Ramos (cell line): Measurements from ENCODE around the gene SPATA12.

Source experiments
- in situ Hi-C: fragments of 300-500 bp; cut with MboI; formaldehyde crosslinking; loops from one replicate; pipeline ENCODE4 v1.14.3; 2022; ENCODE audit warnings: low sequenced_read_pairs; ENCODE audit not compliant: unreplicated experiment

The SPATA12 gene

GRCh38 chr3:57048728-57049127, 11.7 kb upstream of the SPATA12 start:
- in situ Hi-C loops, result no loop called here

DNA sequence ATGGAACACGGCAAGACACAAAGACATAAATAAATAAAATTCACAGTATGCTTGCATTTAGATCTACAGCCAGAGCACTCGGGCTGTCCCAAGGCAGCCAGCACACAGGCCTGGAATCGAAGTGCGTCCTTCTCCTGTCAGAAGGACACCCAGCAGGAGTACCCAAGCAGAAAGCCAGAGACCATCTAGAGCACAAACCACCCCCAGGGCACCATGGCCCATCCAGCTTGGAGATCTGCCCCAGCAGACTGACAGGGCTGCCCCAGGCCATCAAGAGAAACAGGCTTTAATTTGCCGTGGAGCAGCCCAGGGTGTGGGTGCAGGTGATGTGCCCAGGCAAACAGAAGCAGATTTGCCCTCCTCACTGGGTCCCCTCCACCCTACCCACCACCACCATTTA, 7.8 kb upstream of the SPATA12 start:
- in situ Hi-C loops, result no loop called here

DNA sequence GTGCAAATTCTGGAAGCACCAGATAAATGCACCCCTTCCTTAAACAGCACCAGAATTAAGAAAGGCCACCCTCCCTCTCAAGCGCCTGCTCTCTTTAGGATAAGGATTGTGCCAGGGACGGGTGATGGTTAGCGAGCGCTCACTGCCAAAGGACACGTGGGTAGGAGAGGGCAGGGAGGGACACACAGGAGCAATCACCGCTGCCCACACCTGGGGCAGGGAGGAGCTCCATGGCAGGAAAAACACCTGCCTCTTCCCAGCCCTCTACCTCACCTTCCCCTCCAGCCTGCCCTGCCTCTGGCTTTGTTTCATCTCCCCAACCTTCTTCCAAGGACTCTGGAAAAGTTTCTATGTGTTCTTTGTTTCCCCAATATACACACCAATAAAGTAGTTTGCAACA, 7.3 kb upstream of the SPATA12 start:
- in situ Hi-C loops, result no loop called here

- in situ Hi-C loops, result no loop called here
These were observed 3.1 kb upstream of the SPATA12 start for GRCh38 chr3:57057351-57057750.

GRCh38 chr3:57059411-57059810, 1.1 kb upstream of the SPATA12 start:
- in situ Hi-C loops, result no loop called here

DNA sequence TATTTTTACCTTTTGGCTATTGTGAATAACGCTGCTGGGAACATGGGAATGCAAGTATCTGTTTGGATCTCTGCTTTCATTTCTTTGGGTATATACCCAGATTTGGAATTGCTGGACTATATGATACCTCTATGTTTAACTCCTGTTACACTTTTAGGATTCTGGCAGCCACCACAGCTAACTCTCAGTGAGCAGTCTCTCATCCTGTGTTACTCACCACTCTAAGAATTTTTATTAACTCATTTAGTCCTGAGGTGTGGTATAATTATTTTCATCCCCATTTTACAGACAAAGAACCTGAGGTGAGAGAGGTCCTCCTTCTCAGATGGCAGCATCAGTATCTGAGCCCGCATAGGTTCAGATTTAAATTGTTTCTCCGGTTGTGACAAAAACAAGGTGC, 1.1 kb downstream of the SPATA12 start:
- in situ Hi-C loops, result no loop called here

DNA sequence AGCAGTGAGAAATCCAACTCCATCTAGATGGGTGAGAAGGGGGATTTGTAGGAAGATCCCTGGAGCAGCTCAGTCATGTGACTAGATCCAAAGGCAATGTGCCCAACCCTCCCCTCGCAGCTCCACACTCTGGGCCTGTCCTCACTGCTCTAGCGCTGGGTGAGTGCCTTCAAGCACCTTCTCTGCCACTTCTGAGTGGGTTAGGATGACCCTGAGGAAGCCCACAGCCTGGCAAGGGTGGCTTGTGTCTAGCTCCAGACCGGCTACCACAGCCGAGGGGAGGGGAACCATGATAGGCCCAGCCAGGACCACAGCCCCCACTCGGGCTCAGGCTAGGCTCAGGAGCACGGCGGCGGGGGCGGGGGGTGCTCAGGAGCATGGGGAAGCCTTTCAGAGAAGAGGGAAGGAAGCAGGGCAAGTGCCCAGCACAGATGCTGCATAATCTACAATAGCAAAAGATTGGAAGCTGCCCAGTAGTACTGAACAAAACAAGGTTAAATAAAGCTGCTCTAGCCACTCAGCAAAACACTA, 1.7 kb downstream of the SPATA12 start:
- in situ Hi-C loops, result no loop called here

GRCh38 chr3:57063032-57063431, 2.6 kb downstream of the SPATA12 start:
- in situ Hi-C loops, result no loop called here

DNA sequence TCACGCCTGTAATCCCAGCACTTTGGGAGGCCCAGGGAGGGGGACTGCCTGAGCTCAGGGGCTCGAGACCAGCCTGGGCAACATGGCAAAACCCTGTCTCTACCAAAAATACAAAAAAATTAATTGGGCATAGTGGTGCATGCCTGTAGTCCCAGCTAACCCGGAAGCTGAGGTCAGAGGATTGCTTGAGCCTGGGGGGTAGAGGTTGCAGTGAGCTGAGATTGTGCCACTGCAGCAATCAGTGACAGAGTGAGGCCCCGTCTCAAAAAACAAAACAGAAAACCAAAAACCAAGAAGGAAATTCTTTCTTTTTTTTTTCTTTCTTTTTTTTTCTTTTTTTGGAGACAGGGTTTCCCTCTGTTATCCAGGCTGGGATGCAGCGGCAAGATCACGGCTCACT, 3.5 kb downstream of the SPATA12 start:
- in situ Hi-C loops, result no loop called here

DNA sequence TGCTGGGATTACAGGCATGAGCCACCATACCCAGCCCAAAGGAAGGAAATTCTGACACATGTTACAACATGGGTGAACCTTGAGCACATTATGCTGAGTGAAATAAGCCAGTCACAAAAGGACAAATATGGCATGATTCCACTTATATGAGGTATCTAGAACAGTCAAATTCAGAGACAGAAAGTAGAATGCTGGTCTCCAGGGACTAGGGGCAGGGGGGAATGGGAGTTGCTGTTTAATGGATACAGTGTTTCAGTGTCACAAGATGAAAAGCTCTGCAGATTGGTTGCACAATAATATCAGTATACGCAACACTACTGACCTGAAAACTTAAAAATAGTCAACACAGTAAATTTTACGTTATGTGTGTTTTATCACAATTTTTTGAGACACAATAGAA, 4.1 kb downstream of the SPATA12 start:
- in situ Hi-C loops, result no loop called here

GRCh38 chr3:57065588-57065987, 5.1 kb downstream of the SPATA12 start:
- in situ Hi-C loops, result no loop called here

DNA sequence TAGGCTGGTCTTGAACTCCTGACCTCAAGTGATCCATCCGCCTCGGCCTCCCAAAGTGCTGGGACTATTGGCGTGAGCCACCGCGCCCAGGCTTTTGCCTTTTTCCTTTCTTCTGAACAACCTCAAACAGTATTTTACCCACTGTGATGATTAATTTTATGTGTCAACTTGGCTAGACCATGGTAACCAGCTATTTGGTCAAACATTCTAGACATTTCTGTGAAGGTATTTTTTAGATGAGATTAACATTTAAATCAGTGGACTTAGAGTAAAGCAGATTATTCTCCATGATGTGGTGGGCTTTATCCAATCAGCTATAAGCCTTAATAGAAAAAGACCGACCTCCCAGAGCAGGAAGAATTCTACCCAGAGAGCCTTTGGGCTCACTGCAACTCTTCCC, 6.0 kb downstream of the SPATA12 start:
- in situ Hi-C loops, result no loop called here

- in situ Hi-C loops, result no loop called here
These were observed 8.1 kb downstream of the SPATA12 start for GRCh38 chr3:57068437-57069089.

GRCh38 chr3:57069503-57069902, 9.0 kb downstream of the SPATA12 start:
- in situ Hi-C loops, result no loop called here

DNA sequence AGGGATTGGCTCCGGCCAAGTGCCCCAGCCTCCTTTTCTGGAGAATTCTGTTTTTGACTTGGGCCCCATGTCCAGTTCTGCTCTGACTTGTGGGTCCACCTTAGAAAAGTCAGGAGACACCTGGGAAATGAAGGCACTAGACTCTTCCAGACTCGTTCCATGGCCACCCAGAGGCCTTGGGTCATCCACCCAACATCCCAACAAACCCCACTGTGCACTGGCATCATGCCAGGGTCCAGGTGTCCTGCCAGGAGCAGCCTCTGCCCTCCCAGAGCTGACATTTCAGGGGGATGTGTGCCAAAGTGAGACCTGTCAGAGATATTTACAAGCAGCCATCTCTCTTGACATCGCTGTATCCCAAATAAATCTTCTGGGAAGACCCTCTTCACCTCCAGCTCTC, 13.2 kb downstream of the SPATA12 start:
- in situ Hi-C loops, result no loop called here

DNA sequence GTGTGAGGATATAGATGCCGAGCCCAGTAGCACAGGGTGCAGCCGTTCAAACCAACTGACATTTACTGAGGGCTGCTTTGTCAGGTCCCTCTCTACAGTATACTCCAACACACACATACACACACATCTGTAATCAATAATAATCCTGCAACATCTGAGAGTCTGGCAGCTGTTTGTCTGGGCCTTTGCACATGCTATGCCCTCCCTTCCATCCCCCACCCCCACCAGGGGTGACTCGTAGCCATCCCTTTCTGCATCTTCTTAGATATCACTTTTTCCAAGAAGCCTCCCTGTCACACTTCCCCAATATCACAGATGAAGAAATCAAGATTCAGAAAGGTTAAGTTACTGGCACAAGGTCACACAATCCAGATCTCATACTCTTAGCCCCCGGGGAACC, 13.7 kb downstream of the SPATA12 start:
- in situ Hi-C loops, result no loop called here

- in situ Hi-C loops, result no loop called here
These were observed 16.0 kb downstream of the SPATA12 start for GRCh38 chr3:57076422-57076951.

GRCh38 chr3:57077630-57078343, 17.3 kb downstream of the SPATA12 start:
- in situ Hi-C loops, result no loop called here

- in situ Hi-C loops, result no loop called here
These were observed 17.8 kb downstream of the SPATA12 start for GRCh38 chr3:57078344-57078634.

DNA sequence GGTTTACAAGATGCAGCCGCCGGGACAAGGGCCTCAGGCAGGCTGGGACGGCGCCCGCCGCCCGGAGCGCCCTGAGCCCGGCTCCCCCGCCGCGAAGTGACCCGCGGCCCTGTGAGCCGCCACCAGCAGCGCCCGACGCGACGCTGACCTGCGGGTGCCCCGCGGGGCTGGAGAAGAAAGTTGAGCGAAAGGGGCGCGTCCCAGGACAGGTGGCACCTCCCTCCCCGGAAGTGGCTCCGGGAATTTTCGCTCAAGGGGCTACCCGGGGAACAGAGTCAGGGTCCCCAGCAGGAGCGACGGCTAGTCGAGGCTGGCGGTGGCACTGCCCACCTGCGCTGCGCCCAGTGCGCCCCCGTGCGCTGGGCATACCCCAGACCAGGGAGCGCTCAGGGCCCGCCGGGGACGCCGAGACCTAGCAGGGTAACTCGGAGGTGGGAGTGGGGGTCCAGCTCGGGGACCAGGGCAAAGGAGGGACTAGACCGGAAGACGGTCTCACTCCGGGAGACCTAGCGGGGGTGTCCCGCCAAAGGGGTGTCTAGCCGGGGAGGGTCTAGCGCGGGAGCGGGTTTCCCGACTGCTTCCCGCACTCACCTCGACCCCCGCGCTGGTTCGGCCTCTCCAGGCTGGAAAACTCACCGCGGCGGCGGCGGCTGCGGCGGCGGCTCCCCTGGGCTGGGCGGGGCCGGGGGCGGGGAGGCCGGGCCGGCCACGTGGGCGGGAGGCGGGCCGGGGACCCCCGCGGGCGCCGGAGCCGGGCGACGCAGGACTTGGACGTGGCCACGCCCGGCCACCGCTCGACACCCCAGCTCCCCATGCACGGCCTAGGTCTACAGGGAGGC, 18.4 kb downstream of the SPATA12 start:
- in situ Hi-C loops, result no loop called here

DNA sequence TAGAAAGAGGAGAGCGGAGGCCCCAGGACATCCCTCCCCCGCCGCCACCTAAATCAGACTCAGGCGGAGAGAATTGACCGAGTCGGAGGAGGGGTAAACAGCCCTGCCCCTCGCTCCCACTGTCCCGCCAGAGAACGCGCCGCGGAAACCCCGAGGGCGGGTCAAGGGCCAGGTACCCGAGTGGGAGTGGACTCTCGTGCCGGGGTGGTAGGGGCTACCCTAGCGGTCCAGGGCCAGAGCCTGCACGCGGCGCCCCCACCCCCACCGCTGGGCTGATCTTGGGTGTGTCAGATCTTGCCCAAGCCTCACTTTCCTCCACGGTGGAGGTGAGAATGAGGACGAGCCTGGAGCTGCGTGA, 19.0 kb downstream of the SPATA12 start:
- in situ Hi-C loops, result no loop called here
